GM10847 (cell line): ENCODE measurements around the gene TMEM250.

Experiments
- POLR2A ChIP-seq: IDR thresholded peaks from 2 replicates; pipeline ENCODE4 v1.6.1; 2011; ENCODE audit not compliant: insufficient read length; ENCODE audit errors: extremely low read depth

TMEM250 gene

DNA sequence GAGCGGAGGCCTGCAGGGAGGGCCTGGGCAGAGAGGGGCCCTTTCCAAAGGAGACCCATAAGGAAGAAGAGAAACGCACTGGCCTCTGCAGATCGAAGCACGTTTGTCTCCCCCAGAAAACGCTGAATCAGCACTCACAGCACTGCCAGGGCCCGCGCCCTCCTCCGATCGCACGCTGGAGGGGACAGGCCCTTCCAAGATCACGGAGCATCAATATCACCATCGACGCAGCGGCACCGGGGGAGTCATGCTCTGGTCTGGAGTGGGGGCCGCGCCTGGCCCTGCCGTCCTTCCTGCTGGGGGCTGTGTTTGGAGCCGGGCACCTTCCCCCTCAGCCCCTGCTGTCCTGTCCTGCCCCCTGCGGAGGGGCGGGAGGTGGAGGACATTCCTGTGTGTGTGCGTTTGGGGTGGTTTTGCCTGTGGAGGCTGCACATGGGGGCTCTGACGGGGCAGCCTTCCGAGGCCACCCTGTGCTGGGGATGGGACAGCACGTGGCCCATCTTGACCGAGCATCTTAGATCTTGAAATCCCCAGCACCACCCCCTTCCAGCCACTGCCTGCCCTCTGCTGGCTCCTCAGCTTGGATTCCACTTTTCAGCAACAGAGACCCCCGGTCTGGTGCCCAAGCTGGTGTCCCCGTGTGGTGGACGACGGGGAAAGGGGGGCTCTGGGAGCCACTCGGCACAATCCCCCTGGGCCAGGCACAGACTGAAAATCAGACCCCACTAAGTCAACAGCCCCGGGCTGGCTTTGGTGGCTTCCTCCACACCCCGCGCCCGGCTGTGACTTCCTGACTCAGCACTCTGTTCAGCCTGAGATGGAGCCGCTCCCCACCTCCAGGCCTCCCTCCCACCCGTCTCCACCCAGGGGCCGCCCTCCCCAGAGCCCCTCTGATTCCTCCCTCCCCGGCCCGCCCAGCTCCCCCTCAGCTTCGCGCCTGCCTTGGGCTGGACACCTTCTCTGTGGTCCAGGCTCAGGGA lies 8.3 kb downstream of the TMEM250 start:
- TF ChIP-seq POLR2A: no peak

DNA sequence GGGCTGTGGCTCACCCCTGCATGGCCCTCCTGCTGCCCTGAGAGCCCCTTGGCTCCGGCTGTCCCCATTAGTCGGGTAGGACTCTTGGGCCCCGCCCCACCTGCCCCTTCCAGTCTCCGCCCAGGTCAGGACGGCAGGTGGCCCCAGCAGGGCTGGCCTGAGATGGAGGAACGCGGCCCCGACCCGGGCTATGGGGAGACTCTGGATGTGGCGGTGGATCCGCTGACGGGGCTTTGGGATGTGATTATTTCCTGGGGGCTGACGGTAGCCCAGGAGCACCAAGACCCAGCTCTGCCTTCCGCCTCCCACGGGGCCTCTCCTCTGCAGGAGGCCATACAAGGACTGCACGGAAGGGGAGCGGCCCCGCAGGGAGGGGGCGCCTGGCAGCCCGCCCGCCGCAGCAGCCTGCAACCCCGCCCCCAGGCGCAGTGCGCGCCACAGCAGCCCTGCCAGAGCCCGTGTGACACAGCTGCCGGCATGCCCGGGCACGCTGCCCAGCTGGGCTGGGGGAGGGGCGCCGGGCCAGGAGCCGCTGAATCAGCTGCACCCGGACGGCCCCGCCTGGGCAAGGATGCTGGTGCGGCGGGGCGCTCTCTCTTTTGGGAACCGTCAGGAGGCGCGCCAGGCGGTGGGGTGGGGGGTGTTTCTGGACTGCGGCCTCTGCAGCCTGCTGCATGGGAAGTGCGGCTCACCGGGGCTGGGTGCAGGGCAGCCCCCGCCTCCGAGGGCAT lies 9.2 kb downstream of the TMEM250 start:
- TF ChIP-seq POLR2A: peak; percentile 49

DNA sequence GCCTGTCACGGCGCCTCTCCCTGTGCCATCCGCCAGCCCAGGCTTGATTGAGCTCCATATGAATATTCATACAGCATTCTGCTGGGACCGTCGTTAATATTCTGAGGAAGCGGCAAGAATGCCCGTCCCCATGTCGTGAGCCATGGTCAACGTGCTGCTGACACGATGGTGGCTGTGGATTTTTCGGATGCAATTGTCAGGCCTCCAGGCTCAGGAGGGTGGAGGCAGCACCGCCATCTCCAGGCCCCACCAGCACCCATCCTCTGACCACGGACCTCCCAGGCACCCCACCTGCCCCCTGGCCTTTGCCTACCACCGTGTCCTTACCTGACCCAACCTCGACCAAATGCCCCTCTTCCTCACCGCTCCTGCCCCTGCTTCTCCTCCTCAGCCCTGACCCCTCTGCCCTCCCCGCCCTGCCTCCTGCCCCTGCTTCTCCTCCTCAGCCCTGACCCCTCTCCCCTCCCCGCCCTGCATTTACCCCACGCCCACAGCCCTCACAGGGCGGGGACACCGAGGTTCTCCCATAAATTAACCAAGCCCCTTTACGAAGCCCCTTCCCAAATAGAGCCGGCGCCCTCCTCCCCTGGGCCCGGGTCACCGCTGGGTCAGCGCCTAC lies 9.9 kb downstream of the TMEM250 start:
- TF ChIP-seq POLR2A: no peak

DNA sequence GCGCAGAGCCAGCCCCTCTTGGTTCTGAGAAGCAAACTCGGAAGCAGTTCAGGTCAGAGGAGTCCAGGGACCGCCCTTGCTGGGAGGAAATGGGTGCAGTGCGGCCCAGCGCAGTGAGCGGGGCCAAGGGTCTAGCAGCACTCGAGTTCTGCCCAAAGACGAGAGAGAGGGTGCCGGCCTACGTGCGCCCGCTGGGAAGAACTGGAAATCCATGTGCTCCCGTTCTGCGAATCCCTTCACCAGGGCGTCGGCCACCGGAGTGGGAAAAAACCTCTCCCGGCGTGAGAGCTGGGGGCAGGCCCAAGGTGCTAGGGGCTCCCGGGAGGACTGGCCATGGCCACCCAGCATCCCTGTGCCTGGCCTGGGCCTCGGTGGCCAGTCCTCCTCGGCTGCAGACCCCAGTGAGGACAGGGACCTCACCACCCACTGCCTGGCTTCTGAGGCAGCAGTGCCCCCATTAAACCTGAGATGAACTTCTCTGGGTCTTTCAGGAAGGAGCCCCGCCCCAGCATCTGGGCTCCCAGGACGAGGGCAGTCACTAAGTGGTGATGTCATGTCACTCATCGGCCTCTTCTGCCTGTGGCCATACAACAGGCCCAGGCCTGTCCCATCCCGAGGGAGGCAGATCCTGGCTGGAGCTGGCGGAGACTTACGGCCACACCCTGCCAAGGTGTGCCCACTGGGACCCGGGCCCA lies 10.6 kb downstream of the TMEM250 start:
- TF ChIP-seq POLR2A: no peak

DNA sequence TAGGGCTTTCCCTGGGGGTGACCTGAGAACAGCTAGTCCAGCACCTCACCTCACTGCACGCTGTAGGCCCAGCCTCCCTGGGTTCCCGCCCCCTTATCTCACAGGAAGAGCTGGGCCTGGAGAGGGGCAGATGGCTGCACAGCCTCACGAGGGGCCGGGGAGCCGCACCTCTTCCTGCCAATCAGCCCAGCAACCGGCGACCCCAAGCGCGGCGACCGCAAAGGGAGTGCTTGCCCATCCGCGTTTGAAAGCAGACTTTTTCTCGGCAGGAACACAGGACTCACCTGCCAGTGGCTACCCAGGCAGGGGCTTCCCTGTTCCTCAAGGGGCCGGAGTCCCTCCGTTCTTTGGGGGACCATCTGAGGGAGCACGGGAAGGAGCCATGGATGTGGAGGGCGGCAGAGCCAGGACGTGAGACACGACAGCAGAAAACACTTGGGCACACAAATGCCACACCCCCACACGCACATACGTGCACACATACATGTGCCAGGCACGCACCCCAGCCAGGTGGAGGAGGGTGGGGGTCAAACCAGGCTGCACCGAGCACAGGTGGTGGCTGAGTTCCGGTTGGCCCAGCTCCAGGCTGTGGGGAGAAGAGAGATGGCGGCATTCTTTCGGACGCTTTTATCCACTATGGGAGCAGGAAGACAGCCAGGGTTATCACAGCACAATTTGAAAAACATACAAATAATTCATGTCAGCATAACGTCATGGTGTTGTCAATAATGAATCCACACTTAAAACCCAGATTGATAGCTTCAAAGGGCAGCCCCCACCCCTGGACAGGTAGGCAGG lies 11.3 kb downstream of the TMEM250 start:
- peak; percentile 38 for TF ChIP-seq POLR2A

DNA sequence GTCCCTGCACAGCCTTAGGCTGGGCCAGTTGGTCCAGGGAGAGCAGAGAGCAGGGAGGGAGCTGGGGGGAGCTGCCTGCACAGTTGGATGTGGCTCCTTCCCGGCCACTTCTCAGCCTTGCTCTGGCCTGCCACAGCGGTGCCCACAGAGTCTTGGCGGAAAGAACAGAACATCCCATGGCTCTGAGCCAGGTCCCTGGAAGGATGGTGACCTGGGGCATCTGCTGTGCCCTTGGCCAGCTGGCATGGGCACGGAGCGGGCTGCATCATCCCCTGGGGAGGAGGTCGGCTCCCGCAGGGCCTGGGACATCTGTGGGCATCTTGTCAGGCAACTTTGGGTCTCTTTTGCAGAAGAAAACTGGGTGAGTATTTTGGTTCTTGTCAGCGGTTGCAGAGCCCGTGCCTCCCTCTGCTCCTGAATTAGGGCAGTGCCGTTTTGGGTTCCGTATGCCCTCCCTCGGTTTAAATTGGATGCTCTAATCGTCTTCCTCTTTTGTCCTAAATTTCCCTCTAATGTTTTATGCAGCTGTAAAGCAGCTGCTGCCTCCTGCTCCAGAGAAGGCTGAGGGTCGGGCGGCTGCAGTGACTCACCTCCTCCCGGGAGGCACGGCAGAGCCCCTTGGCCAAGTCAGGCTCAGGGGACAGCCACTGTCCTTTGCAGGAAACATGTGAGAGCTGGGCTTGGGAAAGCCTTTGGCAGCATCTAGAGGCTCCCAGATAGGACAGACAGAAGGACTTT lies 13.1 kb downstream of the TMEM250 start:
- TF ChIP-seq POLR2A: no peak

DNA sequence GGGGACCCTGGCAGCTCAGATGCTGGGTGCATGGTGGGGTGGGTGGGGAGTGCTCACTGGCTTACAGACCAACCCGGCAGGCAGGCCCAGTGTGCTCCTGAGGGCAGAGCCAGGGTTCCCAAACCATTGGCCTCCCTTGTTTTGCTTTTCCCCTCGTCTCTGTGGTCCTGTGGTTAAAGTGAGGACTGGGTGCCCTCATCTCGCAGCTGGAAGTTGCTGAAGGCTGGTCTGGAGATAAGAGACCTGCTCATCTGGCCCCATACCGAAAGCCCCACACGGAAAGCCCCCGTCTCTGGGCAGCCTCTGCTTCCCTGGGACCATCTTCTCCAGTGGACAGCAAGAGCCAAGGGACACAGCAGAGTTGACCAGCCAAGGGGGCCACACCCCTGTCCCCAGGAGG lies 13.8 kb downstream of the TMEM250 start:
- no peak for TF ChIP-seq POLR2A

DNA sequence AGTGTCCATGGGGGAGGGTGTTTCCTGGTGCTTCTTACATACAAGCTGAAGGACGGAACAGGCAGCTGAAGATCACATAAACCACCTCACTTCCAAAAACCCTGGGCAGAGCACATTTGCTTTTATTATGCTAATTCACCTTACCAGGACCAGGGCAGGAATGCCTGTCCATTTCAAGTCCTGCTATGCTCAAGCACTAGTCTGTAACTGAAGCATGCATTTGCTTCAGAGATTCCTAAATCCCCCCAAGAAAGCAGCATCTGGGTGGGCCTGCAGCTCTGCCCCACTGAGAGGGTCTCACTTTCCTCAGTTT lies 14.2 kb downstream of the TMEM250 start:
- TF ChIP-seq POLR2A: no peak

DNA sequence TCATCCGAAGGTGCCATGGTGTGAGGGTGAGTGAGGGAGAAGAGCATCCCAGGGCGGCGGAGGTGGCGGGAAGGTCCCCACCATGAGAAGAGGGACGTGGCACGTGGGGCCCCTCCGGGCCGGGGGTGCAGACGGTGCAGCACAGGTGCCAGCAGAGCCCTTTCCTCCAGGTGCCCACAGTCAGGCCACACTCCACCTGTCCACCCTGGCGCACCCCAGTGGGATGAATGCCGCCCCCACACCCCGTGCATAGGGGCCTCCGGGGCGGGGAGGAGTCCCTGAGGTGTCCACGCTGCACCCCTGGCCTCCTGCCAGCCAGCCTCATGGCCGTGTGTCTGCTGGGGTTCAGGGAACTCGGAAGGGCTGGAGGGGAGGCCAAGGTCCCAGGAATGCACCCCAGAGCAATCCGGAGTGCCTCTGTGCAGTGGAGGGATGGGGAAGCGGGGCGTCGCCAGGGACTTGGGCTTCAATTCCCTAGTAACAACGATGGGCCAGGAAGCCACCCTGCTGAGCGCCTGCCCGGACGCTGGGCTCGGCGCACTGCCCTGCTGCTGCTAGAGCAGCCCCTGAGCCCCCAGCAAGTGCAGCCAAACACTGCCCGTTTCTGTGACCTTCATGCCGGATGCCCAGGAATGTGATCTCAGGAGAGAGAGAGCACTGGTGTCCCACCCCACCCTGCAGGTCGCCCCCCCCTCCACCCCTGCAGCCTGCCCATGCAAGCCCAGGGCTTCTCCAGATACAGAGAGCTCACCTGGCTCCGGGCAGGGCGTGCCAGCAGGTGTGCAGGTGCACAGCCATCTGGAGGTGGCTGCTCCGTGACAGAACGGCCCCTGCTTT lies 14.8 kb downstream of the TMEM250 start:
- no peak for TF ChIP-seq POLR2A

DNA sequence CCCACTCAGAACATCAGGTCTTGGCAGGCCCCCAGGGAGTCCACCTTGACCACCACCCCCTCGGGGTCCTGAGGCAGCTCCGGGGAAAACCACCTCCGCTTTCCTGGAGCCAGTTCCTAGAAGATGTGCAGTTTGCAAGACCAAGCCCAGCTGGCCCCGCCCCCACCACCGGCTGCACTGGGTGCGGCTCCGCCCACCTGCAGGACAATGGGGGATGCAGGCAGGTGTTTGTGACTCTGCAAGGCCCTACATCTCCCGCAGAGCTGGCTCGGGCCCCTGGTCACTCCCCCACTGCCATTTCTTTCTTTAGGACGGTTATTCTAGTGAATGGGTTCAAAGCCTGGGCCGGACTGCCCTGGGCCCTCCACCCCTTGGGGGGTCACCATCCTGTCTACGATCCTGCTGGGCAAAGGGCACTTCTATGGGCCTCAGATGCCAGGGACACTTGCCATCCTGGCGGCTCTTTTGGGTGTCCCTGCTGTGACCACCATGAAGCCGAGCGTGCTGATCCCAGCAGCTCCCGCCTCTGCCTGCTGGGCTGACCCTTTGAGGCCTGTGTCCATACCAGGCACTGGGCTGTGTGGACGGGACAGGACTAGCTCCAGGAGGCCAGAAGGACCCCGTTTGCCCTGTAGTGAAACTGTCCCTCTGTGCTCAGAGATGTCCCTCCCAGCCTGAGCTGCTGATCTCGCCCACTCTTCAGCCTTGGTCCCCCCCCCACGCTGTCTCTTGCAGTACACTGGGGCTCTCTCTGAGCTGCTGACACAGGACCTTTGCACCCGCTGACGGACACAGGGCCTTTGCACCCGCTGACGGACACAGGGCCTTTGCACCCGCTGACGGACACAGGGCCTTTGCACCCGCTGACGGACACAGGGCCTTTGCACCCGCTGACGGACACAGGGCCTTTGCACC lies 17.7 kb downstream of the TMEM250 start:
- no peak for TF ChIP-seq POLR2A

DNA sequence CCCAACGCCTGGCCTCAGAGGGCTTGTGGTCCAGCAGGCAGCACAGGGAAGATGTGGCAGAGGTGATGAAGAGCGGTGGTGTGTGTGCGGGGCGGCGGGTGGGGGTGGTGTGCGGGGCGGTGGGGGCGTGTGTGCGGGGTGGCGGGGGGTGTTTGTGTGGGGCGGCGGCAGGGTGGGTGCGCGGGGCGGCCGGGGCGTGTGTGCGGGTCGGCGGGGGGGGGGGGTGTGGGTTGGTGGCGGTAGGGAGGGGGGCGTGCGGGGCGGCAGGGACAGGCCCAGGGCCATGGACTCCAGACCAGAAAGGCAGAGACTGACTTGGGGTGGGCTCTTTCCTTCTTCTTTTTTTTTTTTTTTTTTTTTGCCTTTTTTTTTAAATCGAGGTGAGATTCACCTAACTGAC lies 19.1 kb downstream of the TMEM250 start:
- TF ChIP-seq POLR2A: no peak

DNA sequence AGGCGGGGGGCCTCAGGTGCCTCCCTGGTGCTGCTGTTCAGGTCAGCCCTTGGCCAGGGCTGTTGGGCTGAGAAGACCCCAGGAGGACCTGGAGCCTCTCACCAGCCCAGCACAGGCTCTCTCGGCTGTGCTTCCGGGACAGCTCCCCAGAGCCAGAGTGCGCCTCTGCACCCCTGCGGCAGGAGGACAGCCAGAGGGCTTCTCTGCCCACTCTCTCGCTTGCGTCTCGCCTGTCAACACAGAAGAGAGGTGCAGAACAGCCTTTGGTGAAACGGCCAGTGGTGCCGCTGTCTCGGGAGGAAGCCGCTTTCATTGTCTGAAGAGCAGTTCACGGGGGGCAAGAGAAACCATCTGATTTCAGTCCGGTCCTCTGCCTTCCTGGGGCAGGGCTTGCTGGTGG lies 19.8 kb downstream of the TMEM250 start:
- no peak for TF ChIP-seq POLR2A
